T-cell (primary cell): ENCODE data around the gene FOXP1. TPM values are rescaled to one million over a fixed set of nuclear protein-coding genes. Genes with fewer than 3 reads are reported as not detected.
A peak's percentile ranks its signal among the peaks of the same experiment; 100 is the strongest.

ENCODE experiments used
- ATAC-seq, 4 experiments: fragments of 200-7000 bp in 3 of 4; fragments of 150-1000 bp in 1 of 4; cut with Tn5 transposase; replicated peaks in 1 of 4; 1 replicate in 3 of 4; 2 replicates in 1 of 4; pipeline ENCODE4 v1.10.0; 2021; ENCODE audit warnings: moderate library complexity in 3 of 4, mild to moderate bottlenecking in 2 of 4, moderate number of reproducible peaks in 1 of 4
- CTCF ChIA-PET, 2 donors: fragments of 300-600 bp; sonication (Branson Sonifier 250); formaldehyde crosslinking; loops; one replicate each; lab custom pipeline; 2022; ENCODE audit warnings: antibody characterized with exemption in 2 of 2; lab: Charles Lee
- POLR2A ChIA-PET, 2 donors: fragments of 300-600 bp; sonication (Branson Sonifier 250); formaldehyde crosslinking; loops; one replicate each; lab custom pipeline; 2022; ENCODE audit warnings: antibody characterized with exemption in 2 of 2; lab: Charles Lee
- DNase-seq, 35 experiments: peaks; one replicate each; pipeline versions ENCODE4 v3.0.0 to v3.0.0-alpha.2; 2013 to 2023
- H3K27ac ChIP-seq: one replicate; pipeline ENCODE4 v1.5.1; 2013; ENCODE audit warnings: low read length
- H3K27me3 ChIP-seq, 2 experiments: replicated peaks in 1 of 2; 1 replicate in 1 of 2; 2 replicates in 1 of 2; pipeline versions ENCODE4 v1.6.1 to v1.7.0; 2013; ENCODE audit warnings: low read length in 1 of 2, mixed read lengths in 1 of 2; ENCODE audit not compliant: control insufficient read depth in 2 of 2, insufficient read depth in 2 of 2; ENCODE audit errors: extremely low read depth in 1 of 2
- H3K36me3 ChIP-seq, 2 donors: 1 replicate in 1 of 2; 2 replicates in 1 of 2; pipeline versions ENCODE4 v1.6.1 to v1.7.0; 2013; ENCODE audit warnings: low read length in 1 of 2; ENCODE audit not compliant: control insufficient read depth in 2 of 2, insufficient read depth in 1 of 2; ENCODE audit errors: extremely low read depth in 1 of 2
- H3K4me1 ChIP-seq, 2 experiments: 1 replicate in 1 of 2; 2 replicates in 1 of 2; pipeline versions ENCODE4 v1.6.1 to v1.7.0; 2013; ENCODE audit warnings: low read length in 2 of 2, mixed read lengths in 1 of 2; ENCODE audit not compliant: insufficient read depth in 2 of 2, control insufficient read depth in 1 of 2; ENCODE audit errors: extremely low read depth in 1 of 2
- H3K4me3 ChIP-seq, 2 donors: 1 replicate in 1 of 2; 2 replicates in 1 of 2; pipeline versions ENCODE4 v1.5.1 to v1.7.0; 2013; ENCODE audit warnings: mild to moderate bottlenecking in 2 of 2, low read length in 1 of 2, moderate library complexity in 1 of 2; ENCODE audit not compliant: control insufficient read depth in 1 of 2; ENCODE audit errors: extremely low read depth in 1 of 2
- H3K9me3 ChIP-seq: 2 replicates; pipeline ENCODE4 v1.7.0; 2013
- H3K27ac Mint-ChIP-seq, 2 donors: one replicate each; pipeline ENCODE4 v1.8.0; 2020 to 2021; ENCODE audit warnings: mild to moderate bottlenecking in 2 of 2, mixed read lengths in 2 of 2
- H3K27me3 Mint-ChIP-seq, 2 donors: one replicate each; pipeline ENCODE4 v1.8.0; 2021 to 2022; ENCODE audit warnings: mixed read lengths in 2 of 2
- H3K36me3 Mint-ChIP-seq: one replicate; pipeline ENCODE4 v1.8.0; 2021; ENCODE audit warnings: mixed read lengths
- H3K4me1 Mint-ChIP-seq, 3 donors: one replicate each; pipeline ENCODE4 v1.8.0; 2020 to 2022; ENCODE audit warnings: mixed read lengths in 3 of 3, mild to moderate bottlenecking in 1 of 3
- H3K4me3 Mint-ChIP-seq, 3 donors: one replicate each; pipeline ENCODE4 v1.8.0; 2020 to 2022; ENCODE audit warnings: mild to moderate bottlenecking in 3 of 3, mixed read lengths in 3 of 3, moderate library complexity in 3 of 3
- H3K9me3 Mint-ChIP-seq, 3 donors: one replicate each; pipeline ENCODE4 v1.8.0; 2020 to 2022; ENCODE audit warnings: mixed read lengths in 3 of 3
- WGBS: methylation state at CpG from one replicate; pipeline ENCODE4 v1.1.5; 2013; ENCODE audit warnings: missing lambda C conversion rate; ENCODE audit not compliant: insufficient coverage; 5-methylcytosine and 5-hydroxymethylcytosine counted together
- total RNA-seq, 35 experiments: library from RNA in 6 of 35; stranded (reverse) in 6 of 35; fragments of 120-200 nt in 1 of 35; gene quantifications; one replicate each; pipeline versions ENCODE4 v1.2.1 to v1.2.4 and lab custom pipeline; 2013 to 2026

The FOXP1 gene
- total RNA-seq, 5 donors from 2014 or later (not counting 1 experiment from before 2014, with no cell fraction given), result 258 to 586 (median 290) TPM

GRCh38 chr3:71491154-71491752 is 92.3 kb downstream of the FOXP1 start:
- H3K27me3 Mint-ChIP-seq, result no peaks in the 10 kb centered on the region
- H3K9me3 Mint-ChIP-seq, result no peaks in the 10 kb centered on the region
- H3K4me1 ChIP-seq, result peaks cover 66 to 73% of the 10 kb centered on the region in 2 experiments
- H3K36me3 Mint-ChIP-seq, result peaks cover 32% of the 10 kb centered on the region
- H3K27ac ChIP-seq, result peak overlapping the region; percentile 98
- H3K4me3 ChIP-seq, result peak overlapping the region; percentile 10 to 53
- peak overlapping the region; percentile 85 to 92 (median 89) for H3K4me3 Mint-ChIP-seq
- H3K27ac Mint-ChIP-seq, result peak overlapping the region; percentile 97 to 98
- 76% methylated on average over 5 of the region's 9 CpGs for WGBS
- no peaks in the 10 kb centered on the region for H3K27me3 ChIP-seq
- no peaks in the 10 kb centered on the region for H3K9me3 ChIP-seq
- no peak for ATAC-seq
- peaks cover 90 to 91% (median 90%) of the 10 kb centered on the region in 3 donors for H3K4me1 Mint-ChIP-seq
- no peaks in the 10 kb centered on the region for H3K36me3 ChIP-seq
- POLR2A ChIA-PET, result interaction anchor here (0.6 to 2.3 kb wide), 17 partner anchors 9 to 473 kb away, joined by 3 to 12 read pairs (median 4); no protein-coding TSS in a partner anchor
- no peak for DNase-seq
- CTCF ChIA-PET, result interaction anchor here (0.5 to 1.5 kb wide), 9 partner anchors 11 to 154 kb away, joined by 3 to 8 read pairs (median 3); no protein-coding TSS in a partner anchor

- Histone ChIP-seq H3K27ac (peak overlapping the region; percentile 98), H3K36me3 (no peaks in the 10 kb centered on the region), H3K27me3 (no peaks in the 10 kb centered on the region), H3K4me3 (peak overlapping the region in 1 of 2 donors; percentile 53), H3K4me1 (peaks cover 64 to 69% of the 10 kb centered on the region in 2 experiments), H3K9me3 (no peaks in the 10 kb centered on the region)
- Mint-ChIP-seq H3K9me3 (no peaks in the 10 kb centered on the region), H3K4me3 (peak overlapping the region; percentile 85 to 92 (median 89)), H3K27ac (peak overlapping the region; percentile 97 to 98), H3K27me3 (no peaks in the 10 kb centered on the region), H3K36me3 (peaks cover 35% of the 10 kb centered on the region), H3K4me1 (peaks cover 89 to 91% (median 90%) of the 10 kb centered on the region in 3 donors)
- no CpG with 5 or more reads among the region's 3 CpGs for WGBS
- CTCF ChIA-PET, result interaction anchor here (0.6 to 1.5 kb wide), 2 partner anchors 35 to 40 kb away, joined by 3 to 8 read pairs; no protein-coding TSS in a partner anchor
- DNase-seq, result no peak
- POLR2A ChIA-PET, result interaction anchor here (0.6 to 2.3 kb wide), 8 partner anchors 11 to 473 kb away, joined by 3 to 12 read pairs (median 4); no protein-coding TSS in a partner anchor
- ATAC-seq, result no peak
These were observed 92.8 kb downstream of the FOXP1 start for GRCh38 chr3:71490692-71491091.

GRCh38 chr3:71489315-71489761 is 94.2 kb downstream of the FOXP1 start:
- Mint-ChIP-seq H3K36me3 (peaks cover 40% of the 10 kb centered on the region), H3K9me3 (no peaks in the 10 kb centered on the region), H3K4me3 (peak overlapping the region; percentile 74 to 89 (median 78)), H3K4me1 (peaks cover 88 to 91% (median 90%) of the 10 kb centered on the region in 3 donors), H3K27me3 (no peaks in the 10 kb centered on the region), H3K27ac (peak overlapping the region; percentile 97 to 98)
- 25% methylated on average over 4 of the region's 9 CpGs for WGBS
- H3K27me3 ChIP-seq, result no peaks in the 10 kb centered on the region
- H3K4me1 ChIP-seq, result peaks cover 67 to 71% of the 10 kb centered on the region in 2 experiments
- no peaks in the 10 kb centered on the region for H3K36me3 ChIP-seq
- peak overlapping the region in 1 of 2 donors; percentile 13 for H3K4me3 ChIP-seq
- peak in 26 of 35 experiments; percentile 5 to 75 (median 42) for DNase-seq
- H3K27ac ChIP-seq, result peak overlapping the region; percentile 98
- POLR2A ChIA-PET, result no interaction called here
- no peaks in the 10 kb centered on the region for H3K9me3 ChIP-seq
- CTCF ChIA-PET, result interaction anchor here in 1 of 2 donors (1.2 kb wide), 1 partner anchor 34 kb away, joined by 3 read pairs; no protein-coding TSS in a partner anchor
- peak; percentile 61 to 65 (median 64) for ATAC-seq

GRCh38 chr3:71488882-71489281 is 94.6 kb downstream of the FOXP1 start:
- DNase-seq, result peak in 8 of 35 experiments; percentile 13 to 39 (median 22)
- H3K9me3 ChIP-seq, result no peaks in the 10 kb centered on the region
- no peaks in the 10 kb centered on the region for H3K27me3 Mint-ChIP-seq
- peak overlapping the region; percentile 97 to 98 for H3K27ac Mint-ChIP-seq
- H3K4me3 ChIP-seq, result peak overlapping the region in 1 of 2 donors; percentile 13
- no peaks in the 10 kb centered on the region for H3K9me3 Mint-ChIP-seq
- no peaks in the 10 kb centered on the region for H3K36me3 ChIP-seq
- peaks cover 40% of the 10 kb centered on the region for H3K36me3 Mint-ChIP-seq
- H3K4me3 Mint-ChIP-seq, result peak overlapping the region; percentile 74 to 89 (median 78)
- H3K4me1 ChIP-seq, result peaks cover 65 to 67% of the 10 kb centered on the region in 2 experiments
- WGBS, result 87% methylated on average over 5 of the region's 9 CpGs
- peaks cover 89 to 92% (median 91%) of the 10 kb centered on the region in 3 donors for H3K4me1 Mint-ChIP-seq
- H3K27ac ChIP-seq, result peak overlapping the region; percentile 98
- H3K27me3 ChIP-seq, result no peaks in the 10 kb centered on the region
- POLR2A ChIA-PET, result interaction anchor here (0.5 to 0.6 kb wide), 2 partner anchors 14 to 41 kb away, joined by 3 to 4 read pairs; no protein-coding TSS in a partner anchor
- ATAC-seq, result no peak
- CTCF ChIA-PET, result interaction anchor here in 1 of 2 donors (1.2 kb wide), 1 partner anchor 34 kb away, joined by 3 read pairs; no protein-coding TSS in a partner anchor

- peaks cover 66 to 70% of the 10 kb centered on the region in 2 experiments for H3K4me1 ChIP-seq
- no peak for DNase-seq
- no CpG with 5 or more reads among the region's 6 CpGs for WGBS
- ATAC-seq, result no peak
- no peak overlapping the region for H3K4me3 ChIP-seq
- Mint-ChIP-seq H3K4me1 (peaks cover 90 to 94% (median 94%) of the 10 kb centered on the region in 3 donors), H3K27me3 (no peaks in the 10 kb centered on the region), H3K27ac (peak overlapping the region; percentile 97 to 98), H3K4me3 (peak overlapping the region; percentile 62 to 89 (median 74)), H3K9me3 (no peaks in the 10 kb centered on the region), H3K36me3 (peaks cover 40% of the 10 kb centered on the region)
- no peaks in the 10 kb centered on the region for H3K27me3 ChIP-seq
- H3K9me3 ChIP-seq, result no peaks in the 10 kb centered on the region
- ChIA-PET CTCF (interaction anchor here (0.5 to 1.2 kb wide), 2 partner anchors 33 to 56 kb away, joined by 3 read pairs; no protein-coding TSS in a partner anchor), POLR2A (interaction anchor here (0.5 to 0.6 kb wide), 3 partner anchors 14 to 223 kb away, joined by 3 to 4 read pairs (median 3); no protein-coding TSS in a partner anchor)
- peak overlapping the region; percentile 98 for H3K27ac ChIP-seq
- H3K36me3 ChIP-seq, result no peaks in the 10 kb centered on the region
These were observed 95.1 kb downstream of the FOXP1 start for GRCh38 chr3:71488391-71488809.

GRCh38 chr3:71487418-71487817 is 96.1 kb downstream of the FOXP1 start:
- WGBS, result 38% methylated on average over 1 of the region's 5 CpGs
- no peak for ATAC-seq

More at GRCh38 chr3:71487418-71487817, 96.1 kb downstream of the FOXP1 start:
- Mint-ChIP-seq H3K36me3 (peaks cover 38% of the 10 kb centered on the region), H3K27me3 (no peaks in the 10 kb centered on the region), H3K4me1 (peaks cover 88 to 93% (median 91%) of the 10 kb centered on the region in 3 donors), H3K4me3 (peak overlapping the region; percentile 67 to 84 (median 77)), H3K27ac (peak overlapping the region; percentile 97 to 98), H3K9me3 (no peaks in the 10 kb centered on the region)
- Histone ChIP-seq H3K9me3 (no peaks in the 10 kb centered on the region), H3K4me3 (peak overlapping the region in 1 of 2 donors; percentile 23), H3K27me3 (no peaks in the 10 kb centered on the region), H3K36me3 (no peaks in the 10 kb centered on the region), H3K4me1 (peaks cover 66 to 74% of the 10 kb centered on the region in 2 experiments), H3K27ac (peak overlapping the region; percentile 98)
- ChIA-PET CTCF (no interaction called here), POLR2A (interaction anchor here in 1 of 2 donors (0.5 to 0.6 kb wide), 2 partner anchors 58 to 477 kb away, joined by 3 read pairs; no protein-coding TSS in a partner anchor)
- DNase-seq, result no peak
